ENCODE data around the gene MICAL2.

The MICAL2 gene

GRCh38 chr11:12129227-12129626 lies 18.8 kb downstream of the MICAL2 start:
- H3K27ac ChIP-seq, result no peak overlapping the region
- CTCF ChIA-PET, result interaction anchor here (0.6 kb wide), 1 partner anchor 346 kb away, joined by 4 read pairs; no protein-coding TSS in a partner anchor
- no peak for DNase-seq (ENCODE audit: low spot score)
- TF ChIP-seq CTCF (conservative IDR thresholded peaks at IDR 0.05; ENCODE audit: low read depth), result no peak
- POLR2A ChIA-PET (ENCODE audit: low non-redundant PET), result no interaction called here

GRCh38 chr11:12130180-12130980 lies 20.0 kb downstream of the MICAL2 start:
- DNase-seq (ENCODE audit: low spot score), result no peak
- ChIA-PET POLR2A (ENCODE audit: low non-redundant PET) (no interaction called here), CTCF (interaction anchor here (1.4 kb wide), 1 partner anchor 83 kb away, joined by 3 read pairs; no protein-coding TSS in a partner anchor)
- peak overlapping the region; percentile 37 for H3K27ac ChIP-seq
- no peak for TF ChIP-seq CTCF (conservative IDR thresholded peaks at IDR 0.05; ENCODE audit: low read depth)

- H3K27ac ChIP-seq, result peak overlapping the region; percentile 39
- ChIA-PET CTCF (interaction anchor here (1.0 kb wide), 1 partner anchor 11 kb away, joined by 4 read pairs; no protein-coding TSS in a partner anchor), POLR2A (ENCODE audit: low non-redundant PET) (no interaction called here)
- DNase-seq (ENCODE audit: low spot score), result no peak
- TF ChIP-seq CTCF (conservative IDR thresholded peaks at IDR 0.05; ENCODE audit: low read depth), result no peak
These were observed 21.8 kb downstream of the MICAL2 start for GRCh38 chr11:12131943-12132789.

- POLR2A ChIA-PET (ENCODE audit: low non-redundant PET), result no interaction called here
- DNase-seq (ENCODE audit: low spot score), result no peak
- TF ChIP-seq CTCF (conservative IDR thresholded peaks at IDR 0.05; ENCODE audit: low read depth), result no peak
- CTCF ChIA-PET, result interaction anchor here (1.0 kb wide), 1 partner anchor 11 kb away, joined by 4 read pairs; no protein-coding TSS in a partner anchor
- H3K27ac ChIP-seq, result peak overlapping the region; percentile 39
These were observed 22.4 kb downstream of the MICAL2 start for GRCh38 chr11:12132790-12133145.

- TF ChIP-seq CTCF (conservative IDR thresholded peaks at IDR 0.05; ENCODE audit: low read depth), result no peak
- ChIA-PET CTCF (interaction anchor here (0.7 kb wide), 1 partner anchor 111 kb away, joined by 4 read pairs; no protein-coding TSS in a partner anchor), POLR2A (ENCODE audit: low non-redundant PET) (no interaction called here)
- DNase-seq (ENCODE audit: low spot score), result no peak
- no peak overlapping the region for H3K27ac ChIP-seq
These were observed 23.3 kb downstream of the MICAL2 start for GRCh38 chr11:12133547-12134235.

- ChIA-PET POLR2A (ENCODE audit: low non-redundant PET) (no interaction called here), CTCF (interaction anchor here (0.7 kb wide), 2 partner anchors 111 to 1104 kb away, joined by 3 to 4 read pairs; no protein-coding TSS in a partner anchor)
- DNase-seq (ENCODE audit: low spot score), result no peak
- peak overlapping the region; percentile 27; the same call in 1 of the 2 replicates for H3K27ac ChIP-seq
- no peak for TF ChIP-seq CTCF (conservative IDR thresholded peaks at IDR 0.05; ENCODE audit: low read depth)
These were observed 23.8 kb downstream of the MICAL2 start for GRCh38 chr11:12134236-12134585.
